HEK293 (cell line): ENCODE results near the gene CSPG4.

ENCODE experiments used
- FEZF1 ChIP-seq: fragments of 450-650 bp; formaldehyde crosslinking; IDR thresholded peaks from 2 replicates; pipeline ENCODE4 v1.5.1; 2016; ENCODE audit warnings: missing biosample characterization, missing genetic modification characterization
- KLF9 ChIP-seq: fragments of 450-650 bp; formaldehyde crosslinking; IDR thresholded peaks from 2 replicates; pipeline ENCODE4 v1.5.1; 2016; ENCODE audit warnings: missing biosample characterization, missing genetic modification characterization, low read depth
- OSR2 ChIP-seq: fragments of 450-650 bp; formaldehyde crosslinking; IDR thresholded peaks from 2 replicates; pipeline ENCODE4 v1.5.1; 2016; ENCODE audit warnings: missing biosample characterization, missing genetic modification characterization
- PBX3 ChIP-seq: sonication (generic); formaldehyde crosslinking; IDR thresholded peaks from 2 replicates; pipeline ENCODE4 v1.8.1; 2022; ENCODE audit warnings: mild to moderate bottlenecking, moderate library complexity, missing genetic modification reagents
- SALL2 ChIP-seq: fragments of 450-650 bp; formaldehyde crosslinking; IDR thresholded peaks from 2 replicates; pipeline ENCODE4 v1.5.0; 2017; ENCODE audit warnings: missing biosample characterization, mild to moderate bottlenecking, missing genetic modification characterization, borderline replicate concordance
- SP7 ChIP-seq: fragments of 450-650 bp; formaldehyde crosslinking; IDR thresholded peaks from 2 replicates; pipeline ENCODE4 v1.5.1; 2016; ENCODE audit warnings: missing biosample characterization, missing genetic modification characterization
- ZBTB10 ChIP-seq: fragments of 450-650 bp; formaldehyde crosslinking; IDR thresholded peaks from 2 replicates; pipeline ENCODE4 v1.5.1; 2016; ENCODE audit warnings: missing biosample characterization, missing genetic modification characterization
- ZBTB20 ChIP-seq: fragments of 450-650 bp; formaldehyde crosslinking; IDR thresholded peaks from 2 replicates; pipeline ENCODE4 v1.5.1; 2016; ENCODE audit warnings: missing biosample characterization, missing genetic modification characterization
- ZBTB26 ChIP-seq: fragments of 450-650 bp; formaldehyde crosslinking; optimal IDR thresholded peaks from 2 replicates; pipeline ENCODE3; 2016; ENCODE audit warnings: missing biosample characterization, mild to moderate bottlenecking, missing genetic modification characterization
- ZBTB6 ChIP-seq: fragments of 450-650 bp; formaldehyde crosslinking; IDR thresholded peaks from 2 replicates; pipeline ENCODE4 v1.5.1; 2017; ENCODE audit warnings: missing biosample characterization, missing genetic modification characterization
- ZNF148 ChIP-seq: fragments of 450-650 bp; formaldehyde crosslinking; IDR thresholded peaks from 2 replicates; pipeline ENCODE4 v1.5.0; 2017; ENCODE audit warnings: missing biosample characterization, missing genetic modification characterization, borderline replicate concordance
- ZNF184 ChIP-seq: fragments of 450-650 bp; IDR thresholded peaks from 2 replicates; pipeline ENCODE4 v1.5.1; 2018; ENCODE audit warnings: missing biosample characterization, mild to moderate bottlenecking, missing genetic modification characterization
- ZNF19 ChIP-seq: fragments of 450-650 bp; formaldehyde crosslinking; IDR thresholded peaks from 2 replicates; pipeline ENCODE4; 2016; ENCODE audit warnings: missing biosample characterization, missing genetic modification characterization, low read depth
- ZNF350 ChIP-seq: fragments of 450-650 bp; formaldehyde crosslinking; IDR thresholded peaks from 2 replicates; pipeline ENCODE4 v1.5.0; 2017; ENCODE audit warnings: missing biosample characterization, mild to moderate bottlenecking, missing genetic modification characterization
- ZNF404 ChIP-seq: fragments of 450-650 bp; formaldehyde crosslinking; IDR thresholded peaks from 2 replicates; pipeline ENCODE4 v1.5.1; 2017; ENCODE audit warnings: missing biosample characterization, missing genetic modification characterization
- ZNF426 ChIP-seq: fragments of 450-650 bp; formaldehyde crosslinking; IDR thresholded peaks from 2 replicates; pipeline ENCODE4 v1.5.1; 2017; ENCODE audit warnings: missing biosample characterization, missing genetic modification characterization, mild to moderate bottlenecking, inconsistent platforms, moderate library complexity
- ZNF473 ChIP-seq: fragments of 450-650 bp; formaldehyde crosslinking; IDR thresholded peaks from 2 replicates; pipeline ENCODE4 v1.5.1; 2017; ENCODE audit warnings: missing biosample characterization, missing genetic modification characterization
- ZNF544 ChIP-seq: fragments of 450-650 bp; formaldehyde crosslinking; IDR thresholded peaks from 2 replicates; pipeline ENCODE4 v1.5.0; 2017; ENCODE audit warnings: missing biosample characterization, missing genetic modification characterization
- ZNF561 ChIP-seq: fragments of 450-650 bp; IDR thresholded peaks from 2 replicates; pipeline ENCODE4 v1.5.1; 2018; ENCODE audit warnings: missing biosample characterization, missing genetic modification characterization, borderline replicate concordance
- ZNF621 ChIP-seq: fragments of 450-650 bp; formaldehyde crosslinking; IDR thresholded peaks from 2 replicates; pipeline ENCODE4 v1.5.1; 2017; ENCODE audit warnings: missing biosample characterization, missing genetic modification characterization
- ZNF623 ChIP-seq: fragments of 450-650 bp; formaldehyde crosslinking; IDR thresholded peaks from 2 replicates; pipeline ENCODE4 v1.5.1; 2016; ENCODE audit warnings: missing biosample characterization, missing genetic modification characterization
- ZNF639 ChIP-seq: fragments of 450-650 bp; formaldehyde crosslinking; IDR thresholded peaks from 2 replicates; pipeline ENCODE4 v1.5.1; 2016; ENCODE audit warnings: missing biosample characterization, missing genetic modification characterization
- ZNF777 ChIP-seq: fragments of 450-650 bp; formaldehyde crosslinking; IDR thresholded peaks from 2 replicates; pipeline ENCODE4 v1.5.1; 2017; ENCODE audit warnings: missing biosample characterization, missing genetic modification characterization, borderline replicate concordance
- ZNF830 ChIP-seq: fragments of 450-650 bp; IDR thresholded peaks from 2 replicates; pipeline ENCODE4 v1.5.0; 2018; ENCODE audit warnings: missing biosample characterization, missing genetic modification characterization, low read depth, mild to moderate bottlenecking, moderate library complexity
- ZXDB ChIP-seq: fragments of 450-650 bp; formaldehyde crosslinking; IDR thresholded peaks from 2 replicates; pipeline ENCODE4 v1.5.1; 2016; ENCODE audit warnings: missing biosample characterization, missing genetic modification characterization
- TF ChIP-seq, protein P1 (sequence below): fragments of 450-650 bp; IDR thresholded peaks from 2 replicates; pipeline ENCODE4 v1.5.1; 2018; ENCODE audit warnings: missing biosample characterization, missing genetic modification characterization
- TF ChIP-seq, protein P2 (sequence below): IDR thresholded peaks from 2 replicates; pipeline ENCODE4 v1.6.1; 2011; ENCODE audit warnings: mild to moderate bottlenecking, low read depth, low read length, borderline replicate concordance

CSPG4 gene

GRCh38 chr15:75712668-75713337 lies at the start of gene CSPG4 (continued):
- TF ChIP-seq, protein P1, sequence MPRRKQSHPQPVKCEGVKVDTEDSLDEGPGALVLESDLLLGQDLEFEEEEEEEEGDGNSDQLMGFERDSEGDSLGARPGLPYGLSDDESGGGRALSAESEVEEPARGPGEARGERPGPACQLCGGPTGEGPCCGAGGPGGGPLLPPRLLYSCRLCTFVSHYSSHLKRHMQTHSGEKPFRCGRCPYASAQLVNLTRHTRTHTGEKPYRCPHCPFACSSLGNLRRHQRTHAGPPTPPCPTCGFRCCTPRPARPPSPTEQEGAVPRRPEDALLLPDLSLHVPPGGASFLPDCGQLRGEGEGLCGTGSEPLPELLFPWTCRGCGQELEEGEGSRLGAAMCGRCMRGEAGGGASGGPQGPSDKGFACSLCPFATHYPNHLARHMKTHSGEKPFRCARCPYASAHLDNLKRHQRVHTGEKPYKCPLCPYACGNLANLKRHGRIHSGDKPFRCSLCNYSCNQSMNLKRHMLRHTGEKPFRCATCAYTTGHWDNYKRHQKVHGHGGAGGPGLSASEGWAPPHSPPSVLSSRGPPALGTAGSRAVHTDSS (tag by site-specific recombination): no peak
- TF ChIP-seq ZBTB26 (tag by site-specific recombination) (peak; percentile 95), ZBTB10 (tag by site-specific recombination) (peak; percentile 32; the same call in 1 of the 2 replicates), ZNF777 (tag by site-specific recombination) (no peak), ZNF561 (tag by site-specific recombination) (no peak), ZNF426 (tag by site-specific recombination) (no peak), ZNF544 (tag by site-specific recombination) (no peak), ZNF623 (tag by site-specific recombination) (no peak), KLF9 (tag by site-specific recombination) (peak; percentile 70), SALL2 (tag by site-specific recombination) (no peak), PBX3 (CRISPR knock-in tag) (no peak), ZNF639 (tag by site-specific recombination) (no peak), OSR2 (peak; percentile 32; the same call in 1 of the 2 replicates), SP7 (tag by site-specific recombination) (peak; percentile 42), FEZF1 (no peak), ZNF404 (tag by site-specific recombination) (no peak), ZNF350 (no peak), ZNF473 (tag by site-specific recombination) (no peak), ZBTB20 (tag by site-specific recombination) (peak; percentile 23; the same call in 1 of the 2 replicates), ZNF19 (no peak), ZNF184 (no peak), ZNF621 (no peak), ZNF148 (tag by site-specific recombination) (no peak), ZXDB (tag by site-specific recombination) (peak; percentile 83), ZNF830 (tag by site-specific recombination) (no peak), ZBTB6 (tag by site-specific recombination) (peak; percentile 87; the same call in 1 of the 2 replicates)
- TF ChIP-seq, protein P2, sequence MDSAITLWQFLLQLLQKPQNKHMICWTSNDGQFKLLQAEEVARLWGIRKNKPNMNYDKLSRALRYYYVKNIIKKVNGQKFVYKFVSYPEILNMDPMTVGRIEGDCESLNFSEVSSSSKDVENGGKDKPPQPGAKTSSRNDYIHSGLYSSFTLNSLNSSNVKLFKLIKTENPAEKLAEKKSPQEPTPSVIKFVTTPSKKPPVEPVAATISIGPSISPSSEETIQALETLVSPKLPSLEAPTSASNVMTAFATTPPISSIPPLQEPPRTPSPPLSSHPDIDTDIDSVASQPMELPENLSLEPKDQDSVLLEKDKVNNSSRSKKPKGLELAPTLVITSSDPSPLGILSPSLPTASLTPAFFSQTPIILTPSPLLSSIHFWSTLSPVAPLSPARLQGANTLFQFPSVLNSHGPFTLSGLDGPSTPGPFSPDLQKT: no peak
